Prostate gland (tissue), 2 donors: Measurements from ENCODE around the gene CDCA7L.

Source experiments
- POLR2A ChIP-seq: fragments of 450-650 bp; IDR thresholded peaks from one replicate; pipeline ENCODE4 v1.6.1; 2016; ENCODE audit warnings: antibody characterized with exemption, mild to moderate bottlenecking
- POLR2AphosphoS5 ChIP-seq: sonication (generic); formaldehyde crosslinking; IDR thresholded peaks from one replicate; pipeline ENCODE4 v1.6.1; 2017; ENCODE audit warnings: antibody characterized with exemption
- TF ChIP-seq, protein P1 (sequence below), 4 experiments: fragments of 200-600 bp in 2 of 4; fragments of 450-650 bp in 2 of 4; sonication (generic) in 2 of 4; IDR thresholded peaks; 1 replicate in 3 of 4; 2 replicates in 1 of 4; pipeline ENCODE4 v1.5.1; 2016 to 2019; ENCODE audit warnings: antibody characterized with exemption in 4 of 4, mild to moderate bottlenecking in 2 of 4, moderate library complexity in 2 of 4

DNA sequence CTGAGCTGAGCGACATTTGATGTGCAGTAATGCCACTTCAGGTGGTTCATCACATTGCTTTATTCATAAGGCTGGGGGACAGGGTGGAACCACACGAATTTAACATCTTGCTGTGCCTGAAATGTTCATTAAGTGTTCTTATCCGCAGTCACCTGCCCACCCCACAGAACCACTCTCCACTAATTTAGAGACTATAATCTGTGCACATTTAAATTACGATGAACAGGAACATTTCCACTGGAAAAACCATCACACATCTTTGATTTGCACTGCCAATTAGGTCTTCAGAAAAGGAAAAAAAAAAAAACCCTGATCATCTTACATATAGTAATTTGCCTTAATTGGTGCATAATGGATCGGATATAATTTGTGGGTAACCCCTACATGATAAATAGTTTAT, 2.3 kb downstream of the CDCA7L start:
- TF ChIP-seq POLR2A, result no peak
- TF ChIP-seq, protein P1, sequence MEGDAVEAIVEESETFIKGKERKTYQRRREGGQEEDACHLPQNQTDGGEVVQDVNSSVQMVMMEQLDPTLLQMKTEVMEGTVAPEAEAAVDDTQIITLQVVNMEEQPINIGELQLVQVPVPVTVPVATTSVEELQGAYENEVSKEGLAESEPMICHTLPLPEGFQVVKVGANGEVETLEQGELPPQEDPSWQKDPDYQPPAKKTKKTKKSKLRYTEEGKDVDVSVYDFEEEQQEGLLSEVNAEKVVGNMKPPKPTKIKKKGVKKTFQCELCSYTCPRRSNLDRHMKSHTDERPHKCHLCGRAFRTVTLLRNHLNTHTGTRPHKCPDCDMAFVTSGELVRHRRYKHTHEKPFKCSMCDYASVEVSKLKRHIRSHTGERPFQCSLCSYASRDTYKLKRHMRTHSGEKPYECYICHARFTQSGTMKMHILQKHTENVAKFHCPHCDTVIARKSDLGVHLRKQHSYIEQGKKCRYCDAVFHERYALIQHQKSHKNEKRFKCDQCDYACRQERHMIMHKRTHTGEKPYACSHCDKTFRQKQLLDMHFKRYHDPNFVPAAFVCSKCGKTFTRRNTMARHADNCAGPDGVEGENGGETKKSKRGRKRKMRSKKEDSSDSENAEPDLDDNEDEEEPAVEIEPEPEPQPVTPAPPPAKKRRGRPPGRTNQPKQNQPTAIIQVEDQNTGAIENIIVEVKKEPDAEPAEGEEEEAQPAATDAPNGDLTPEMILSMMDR (IDR thresholded peaks at IDR 0.05), result no peak
- no peak for TF ChIP-seq POLR2AphosphoS5
